ENCODE results near the gene PKDCC. TPM values are rescaled to one million over a fixed set of nuclear protein-coding genes. Genes with fewer than 3 reads are reported as not detected.
"Not testable (repeated sequence)": the region's sequence is repeated elsewhere in the genome, so short reads cannot be mapped to it uniquely, and the experiment has no call there.

PKDCC gene
- total RNA-seq, 4 donors from 2014 or later, result 5.9 to 21.4 (median 12.7) TPM

GRCh38 chr2:42061839-42062238 lies 14.0 kb downstream of the PKDCC start:
- 59 to 64% methylated on average over 1 of the region's 1 CpG for WGBS, 2 donors
- intact Hi-C loops (cut with DNase I), result no loop called here
- Histone ChIP-seq H3K9me3 (no peaks in the 10 kb centered on the region), H3K36me3 (peaks cover 0 to 10% of the 10 kb centered on the region in 2 donors), H3K27me3 (no peaks in the 10 kb centered on the region), H3K4me1 (peaks cover 0 to 5% of the 10 kb centered on the region in 2 donors), H3K4me3 (replicated peaks in 1 of 3) (no peak overlapping the region), H3K27ac (no peak overlapping the region)
- TF ChIP-seq POLR2A (IDR thresholded peaks at IDR 0.05) (no peak), CTCF (IDR thresholded peaks at IDR 0.05) (no peak)
- DNase-seq, result no peak

- Histone ChIP-seq H3K4me1 (peaks cover 0 to 5% of the 10 kb centered on the region in 2 donors), H3K4me3 (replicated peaks in 1 of 3) (no peak overlapping the region), H3K36me3 (no peaks in the 10 kb centered on the region), H3K27ac (no peak overlapping the region), H3K9me3 (no peaks in the 10 kb centered on the region), H3K27me3 (no peaks in the 10 kb centered on the region)
- DNase-seq, result no peak
- WGBS, 2 donors, result 71 to 74% methylated on average over 5 of the region's 5 CpGs
- TF ChIP-seq POLR2A (IDR thresholded peaks at IDR 0.05) (no peak), CTCF (IDR thresholded peaks at IDR 0.05) (no peak)
- intact Hi-C loops (cut with DNase I), result no loop called here
Observed at GRCh38 chr2:42063431-42064171, 15.8 kb downstream of the PKDCC start.

GRCh38 chr2:42064417-42064942 lies 16.7 kb downstream of the PKDCC start:
- TF ChIP-seq CTCF (IDR thresholded peaks at IDR 0.05) (no peak), POLR2A (IDR thresholded peaks at IDR 0.05) (no peak)
- 62 to 72% methylated on average over 8 of the region's 8 CpGs for WGBS, 2 donors
- intact Hi-C loops (cut with DNase I), result no loop called here
- Histone ChIP-seq H3K4me1 (peaks cover 0 to 5% of the 10 kb centered on the region in 2 donors), H3K27me3 (no peaks in the 10 kb centered on the region), H3K27ac (no peak overlapping the region), H3K9me3 (no peaks in the 10 kb centered on the region), H3K36me3 (no peaks in the 10 kb centered on the region), H3K4me3 (replicated peaks in 1 of 3) (no peak overlapping the region)
- no peak for DNase-seq

GRCh38 chr2:42065753-42066152 lies 17.9 kb downstream of the PKDCC start:
- H3K4me3 ChIP-seq (replicated peaks in 1 of 3); H3K36me3 ChIP-seq; H3K4me1 ChIP-seq; intact Hi-C loops (cut with DNase I); H3K9me3 ChIP-seq; H3K27me3 ChIP-seq; DNase-seq; H3K27ac ChIP-seq: not testable (repeated sequence)
- WGBS, 2 donors, result 96% methylated on average over 5 of the region's 5 CpGs

GRCh38 chr2:42067001-42067400 lies 19.2 kb downstream of the PKDCC start:
- 95 to 98% methylated on average over 9 of the region's 9 CpGs for WGBS, 2 donors
- H3K27ac ChIP-seq; H3K27me3 ChIP-seq; H3K4me3 ChIP-seq (replicated peaks in 1 of 3); DNase-seq; H3K9me3 ChIP-seq; H3K4me1 ChIP-seq; H3K36me3 ChIP-seq; intact Hi-C loops (cut with DNase I): not testable (repeated sequence)

- Histone ChIP-seq H3K27ac (no peak overlapping the region), H3K9me3 (no peaks in the 10 kb centered on the region), H3K4me3 (replicated peaks in 1 of 3) (no peak overlapping the region), H3K4me1 (no peaks in the 10 kb centered on the region), H3K27me3 (no peaks in the 10 kb centered on the region), H3K36me3 (no peaks in the 10 kb centered on the region)
- DNase-seq, result no peak
- intact Hi-C loops (cut with DNase I), result no loop called here
- no peak for TF ChIP-seq POLR2A (IDR thresholded peaks at IDR 0.05)
- no peak for TF ChIP-seq CTCF (IDR thresholded peaks at IDR 0.05)
- 95% methylated on average over 8 of the region's 8 CpGs for WGBS, 2 donors
Observed at GRCh38 chr2:42067521-42067920, 19.7 kb downstream of the PKDCC start.
